T-helper 2 cell (primary cell): Measurements from ENCODE around the gene LRRC17.

Experiments used
- DNase-seq, 5 experiments: peaks; one replicate each; pipeline versions ENCODE4 v3.0.0 to v3.0.0-alpha.2; 2012 to 2022
- total RNA-seq, 2 donors: gene quantifications; one replicate each; lab custom pipeline; 2026; lab: John Stamatoyannopoulos, UW

LRRC17 gene, protein sequence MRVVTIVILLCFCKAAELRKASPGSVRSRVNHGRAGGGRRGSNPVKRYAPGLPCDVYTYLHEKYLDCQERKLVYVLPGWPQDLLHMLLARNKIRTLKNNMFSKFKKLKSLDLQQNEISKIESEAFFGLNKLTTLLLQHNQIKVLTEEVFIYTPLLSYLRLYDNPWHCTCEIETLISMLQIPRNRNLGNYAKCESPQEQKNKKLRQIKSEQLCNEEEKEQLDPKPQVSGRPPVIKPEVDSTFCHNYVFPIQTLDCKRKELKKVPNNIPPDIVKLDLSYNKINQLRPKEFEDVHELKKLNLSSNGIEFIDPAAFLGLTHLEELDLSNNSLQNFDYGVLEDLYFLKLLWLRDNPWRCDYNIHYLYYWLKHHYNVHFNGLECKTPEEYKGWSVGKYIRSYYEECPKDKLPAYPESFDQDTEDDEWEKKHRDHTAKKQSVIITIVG
- total RNA-seq, result 0.20 to 0.31 reads per million in 2 donors

DNA sequence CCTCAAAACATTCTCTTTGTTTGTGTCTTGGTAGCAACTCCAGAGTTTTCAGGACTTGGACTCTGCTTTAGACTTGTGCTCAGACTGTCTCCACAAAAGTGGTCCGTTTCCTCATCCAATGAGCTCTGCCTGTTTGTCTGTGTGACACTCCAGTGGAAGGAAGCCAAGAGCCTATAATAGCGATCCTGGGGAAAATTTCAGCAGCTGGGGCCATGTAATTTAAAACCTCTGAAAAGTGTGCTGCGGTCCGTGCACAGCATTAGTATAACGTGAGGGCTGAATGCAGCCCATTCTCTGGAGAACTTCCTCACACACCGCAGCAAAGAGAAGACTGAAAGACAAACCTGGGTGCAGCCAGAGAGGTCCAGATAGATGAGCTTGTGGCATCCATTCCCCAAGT, at the start of gene LRRC17:
TSS of gene LRRC17 (plus strand) at position 259 of the 400 bp plus-strand sequence. CDS start 20,914 bp downstream, outside the sequence.
- no peak for DNase-seq

DNA sequence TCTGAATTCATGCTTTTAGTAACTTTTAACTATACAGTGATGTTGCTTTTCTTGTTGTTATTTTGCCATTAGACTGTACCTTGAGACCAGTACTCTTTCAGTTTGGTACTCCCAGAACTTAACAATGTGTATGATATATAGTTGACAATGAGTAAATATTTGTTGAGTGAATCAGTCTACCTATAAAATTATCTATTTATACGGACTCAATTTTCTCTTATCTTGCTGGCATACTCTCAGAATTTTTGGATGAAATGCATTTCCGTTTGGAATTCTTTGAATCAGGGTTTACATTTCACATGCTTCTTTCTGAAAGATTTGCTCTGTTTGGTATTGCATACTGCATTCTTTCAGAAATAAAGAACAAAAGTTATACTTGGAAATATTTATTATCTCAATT, 47.8 kb upstream of the LRRC17 start:
- no peak for DNase-seq

DNA sequence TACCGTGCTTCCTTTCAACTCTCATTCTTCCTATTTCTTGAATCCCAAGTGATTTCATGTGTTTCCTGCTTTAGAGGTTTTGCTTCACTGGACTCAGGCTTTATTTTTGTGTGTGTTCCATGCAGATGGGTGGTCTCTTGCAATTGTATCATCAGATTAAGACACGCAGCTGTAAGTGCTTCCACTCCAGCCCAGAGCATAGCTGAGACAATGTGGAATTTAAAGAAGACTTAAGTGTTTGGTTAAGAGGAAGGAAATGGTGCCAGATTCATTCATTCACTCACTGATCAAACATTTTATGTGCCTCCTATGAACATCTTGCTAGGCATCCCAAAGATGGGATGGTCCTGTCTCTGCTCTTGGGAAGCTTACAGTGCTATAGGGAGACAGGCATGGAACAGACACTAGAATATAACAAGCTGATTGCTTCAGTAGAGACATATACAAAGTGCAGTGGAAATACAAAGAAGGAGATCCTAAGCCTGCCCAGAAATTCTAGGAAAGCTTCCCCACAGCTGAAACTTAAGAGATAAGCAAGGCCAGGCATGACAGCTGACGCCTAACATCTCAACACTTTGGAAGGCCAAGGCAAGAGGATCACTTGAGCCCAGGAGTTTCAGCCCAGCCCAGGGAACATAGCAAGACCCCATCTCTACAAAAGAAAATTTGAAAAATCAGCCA, 46.1 kb upstream of the LRRC17 start:
- no peak for DNase-seq

DNA sequence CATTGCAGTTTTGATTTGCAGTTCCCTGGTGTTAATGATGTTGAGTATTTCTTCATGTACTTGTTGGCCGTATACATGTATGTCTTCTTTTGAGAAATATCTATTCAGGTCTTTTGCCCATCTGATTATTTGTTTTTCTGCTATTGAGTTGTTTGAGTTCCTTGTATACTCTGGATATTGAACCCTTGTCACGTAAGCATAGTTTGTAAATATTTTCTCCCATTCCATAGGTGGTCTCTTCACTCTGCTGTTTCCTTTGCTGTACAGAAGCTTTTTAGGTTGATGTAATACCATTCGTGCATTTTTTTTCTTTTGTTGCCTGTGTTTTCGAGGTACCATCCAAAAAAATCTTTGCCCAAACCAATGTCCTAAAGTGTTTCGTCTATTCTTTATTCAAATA, 43.6 kb upstream of the LRRC17 start:
- no peak for DNase-seq

DNA sequence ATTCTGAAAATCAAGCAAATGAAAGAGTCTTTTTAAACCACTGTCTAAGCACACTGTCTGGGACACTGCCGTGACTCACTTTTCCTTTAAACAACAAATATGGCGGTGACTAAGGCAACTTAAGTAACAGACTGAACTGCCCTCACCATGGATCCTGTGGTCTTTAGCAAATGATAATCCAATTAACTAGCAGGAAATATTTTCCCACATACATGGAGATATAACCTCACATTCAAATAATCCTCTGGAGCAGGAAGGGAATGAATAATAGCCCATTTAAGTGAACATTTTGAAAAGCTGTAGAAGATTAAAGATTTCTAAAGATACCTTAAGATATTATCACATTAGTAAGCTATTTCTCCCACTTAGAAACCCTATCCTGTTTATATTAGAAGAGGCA, 40.3 kb upstream of the LRRC17 start:
- no peak for DNase-seq

DNA sequence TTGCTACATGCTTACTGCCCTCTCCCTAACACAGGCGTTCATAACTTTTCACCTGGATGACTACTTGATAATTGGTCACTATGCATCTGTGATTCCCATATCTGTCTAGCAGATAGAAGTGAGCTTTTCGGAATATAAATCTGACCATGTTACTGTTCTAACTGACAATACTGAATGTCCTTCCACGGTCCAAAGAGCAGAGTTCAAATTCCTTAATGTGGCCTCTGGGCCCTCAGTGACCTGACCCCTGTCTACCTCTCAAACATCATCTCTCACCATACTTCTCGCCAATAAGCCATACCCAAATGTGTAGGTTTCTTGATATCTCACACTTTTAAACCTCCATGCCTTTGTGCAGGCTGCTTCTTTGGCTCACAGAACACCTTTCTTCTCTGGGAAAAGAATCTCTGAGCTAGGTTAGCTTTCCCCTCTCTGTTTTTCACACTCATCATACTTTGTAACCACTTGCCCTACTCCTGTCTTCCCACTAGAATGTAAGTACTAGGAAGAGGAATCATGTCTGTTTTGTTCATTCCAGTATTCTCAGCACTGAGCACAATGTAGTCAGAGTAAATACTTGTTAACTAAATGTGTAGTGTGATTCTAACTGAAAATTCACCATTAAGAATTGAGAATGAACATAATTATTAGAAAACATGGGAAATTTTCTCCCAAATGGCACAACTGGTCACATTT, 39.2 kb upstream of the LRRC17 start:
- no peak for DNase-seq

DNA sequence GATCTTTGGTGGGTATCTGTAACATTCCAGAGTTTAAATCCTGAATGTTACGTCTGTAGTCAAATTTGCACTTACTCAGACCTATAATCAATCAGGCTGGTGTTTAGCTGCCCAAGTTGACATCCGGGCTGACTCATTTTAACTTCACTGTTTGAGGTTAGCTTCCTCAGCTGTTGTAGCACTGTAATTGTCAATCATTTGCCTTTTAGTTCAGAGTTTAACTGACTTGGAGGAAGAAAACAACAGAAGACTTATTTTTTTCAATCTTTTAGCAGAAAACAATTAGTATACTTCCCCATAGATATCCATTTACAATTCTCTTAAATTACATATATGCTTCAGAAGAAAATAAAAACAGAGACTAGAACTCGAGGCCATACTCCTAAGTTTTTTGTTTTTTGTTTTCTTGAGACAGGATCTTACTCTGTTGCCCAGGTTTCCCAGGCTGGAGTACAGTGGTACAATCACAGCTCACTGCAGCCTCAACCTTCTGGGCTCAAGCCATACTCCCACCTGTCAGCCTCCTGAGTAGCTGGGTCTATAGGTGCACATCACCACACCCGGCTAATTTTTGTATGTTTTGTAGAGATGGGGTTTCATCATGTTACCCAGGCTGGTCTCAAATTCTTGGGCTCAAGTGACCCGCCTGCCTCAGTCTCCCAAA, 38.5 kb upstream of the LRRC17 start:
- DNase-seq, result peak in 1 of 5 experiments; percentile 91

DNA sequence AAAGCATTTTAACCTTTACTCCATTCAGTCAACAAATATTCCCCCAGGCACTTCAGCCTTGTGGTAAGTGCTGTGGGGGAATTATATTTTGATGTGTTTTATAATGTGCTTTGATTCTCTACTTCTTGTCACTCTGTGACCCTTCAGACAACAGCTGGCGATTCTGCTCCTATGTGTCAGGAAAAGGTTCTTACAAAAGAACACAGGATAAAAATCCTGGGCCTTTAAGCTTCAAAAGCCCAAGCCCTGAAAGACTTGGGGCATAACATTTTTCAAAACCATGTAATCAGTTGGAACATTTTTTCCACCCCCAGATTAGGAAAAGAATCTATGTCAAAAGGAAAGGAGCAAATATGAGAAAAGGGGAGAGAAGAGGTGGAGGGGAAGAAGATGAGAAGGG, 37.8 kb upstream of the LRRC17 start:
- DNase-seq, result no peak

DNA sequence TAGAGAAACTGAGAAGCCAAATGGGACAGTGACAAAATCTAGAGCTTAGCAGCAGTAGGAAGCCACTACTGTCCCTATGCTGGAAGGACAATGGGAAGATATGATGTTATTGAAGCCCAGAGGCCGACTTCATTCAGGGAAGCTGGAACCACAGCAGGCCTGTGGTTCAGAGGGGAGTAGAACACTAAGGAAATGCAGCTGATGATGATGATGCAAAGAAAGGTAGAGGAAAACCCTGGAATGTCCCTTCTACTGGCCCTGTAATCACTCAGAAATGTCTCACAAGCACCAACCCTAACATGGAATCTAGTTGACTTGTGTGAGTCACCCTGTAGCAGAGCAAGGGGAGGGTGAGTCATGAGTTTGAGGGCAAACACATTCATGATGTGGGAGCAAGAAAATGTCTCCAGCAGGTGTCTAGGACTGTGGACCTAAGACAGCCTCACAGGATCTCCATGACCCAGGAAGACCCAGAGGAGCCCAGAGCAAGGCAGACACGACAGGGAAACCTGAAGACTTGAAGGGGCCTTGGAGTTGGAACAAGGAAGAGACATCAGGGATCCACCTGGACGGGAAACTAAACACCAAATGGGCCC, 37.0 kb upstream of the LRRC17 start:
- peak in 1 of 5 experiments; percentile 30 for DNase-seq

DNA sequence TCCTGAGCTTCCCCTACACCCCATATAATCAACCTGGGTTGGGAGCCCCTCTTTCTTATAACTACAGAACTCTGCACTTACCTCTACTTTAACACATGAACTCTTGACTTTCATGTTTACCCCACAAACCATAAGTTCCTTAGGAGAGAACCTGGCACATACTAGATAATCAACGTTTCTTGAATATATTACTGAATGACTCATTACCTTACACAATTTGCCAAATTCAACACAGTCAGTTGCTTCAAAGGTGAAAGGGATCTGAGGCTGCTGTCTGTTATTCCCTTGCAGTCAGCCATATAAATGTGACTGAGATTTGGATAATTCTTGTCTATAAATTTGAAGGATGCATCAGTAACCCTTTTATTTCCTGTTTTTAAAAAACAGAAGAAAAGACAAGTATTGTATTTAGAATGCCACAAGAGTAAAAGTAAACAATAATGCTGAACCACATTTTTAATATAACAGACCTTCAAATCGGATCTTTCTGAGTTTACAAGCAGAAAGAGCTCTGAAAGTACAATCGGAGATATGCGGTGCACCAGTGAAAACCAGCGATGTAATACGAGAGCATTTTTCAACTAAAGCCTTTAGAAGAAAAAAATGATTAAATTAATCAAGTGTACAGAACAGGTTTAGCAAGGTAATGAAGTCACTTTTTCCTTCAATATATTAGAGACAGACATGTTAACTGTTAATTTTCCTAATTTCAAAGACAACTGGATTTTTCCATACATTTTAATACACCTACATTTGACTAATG, 29.5 kb upstream of the LRRC17 start:
- DNase-seq, result peak in 1 of 5 experiments; percentile 10

DNA sequence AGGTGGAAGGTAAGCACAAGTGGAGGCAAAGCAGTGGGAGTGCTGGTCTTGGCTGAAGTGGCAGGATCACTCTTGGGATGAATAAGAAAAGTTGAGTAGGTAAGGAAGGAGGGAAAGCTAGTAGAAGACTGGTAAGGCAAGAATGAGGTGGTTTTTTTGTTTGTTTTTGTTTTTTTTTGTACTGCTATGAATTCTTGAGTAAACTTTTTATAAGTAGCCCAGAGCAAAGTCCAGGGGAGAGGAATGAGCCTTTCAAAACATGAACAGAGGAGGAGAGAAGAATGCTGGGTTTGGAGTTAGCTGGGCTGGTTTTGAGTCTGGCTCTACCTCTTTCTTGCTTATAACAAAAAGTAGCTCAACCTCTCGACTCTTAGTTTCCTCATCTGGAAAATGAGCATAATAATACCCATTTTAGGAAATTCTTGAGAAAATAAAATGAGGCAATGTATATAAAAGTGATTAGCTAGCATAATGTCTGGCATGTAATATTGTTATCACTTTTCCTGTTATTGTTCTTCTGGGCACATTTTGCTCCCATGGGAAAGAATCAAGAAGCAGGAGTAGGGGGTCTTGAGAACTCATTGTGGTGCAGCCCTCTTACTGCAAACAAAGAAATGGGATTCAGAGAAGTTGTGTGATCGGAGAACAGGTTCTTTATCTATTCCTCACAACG, 24.1 kb upstream of the LRRC17 start:
- no peak for DNase-seq

DNA sequence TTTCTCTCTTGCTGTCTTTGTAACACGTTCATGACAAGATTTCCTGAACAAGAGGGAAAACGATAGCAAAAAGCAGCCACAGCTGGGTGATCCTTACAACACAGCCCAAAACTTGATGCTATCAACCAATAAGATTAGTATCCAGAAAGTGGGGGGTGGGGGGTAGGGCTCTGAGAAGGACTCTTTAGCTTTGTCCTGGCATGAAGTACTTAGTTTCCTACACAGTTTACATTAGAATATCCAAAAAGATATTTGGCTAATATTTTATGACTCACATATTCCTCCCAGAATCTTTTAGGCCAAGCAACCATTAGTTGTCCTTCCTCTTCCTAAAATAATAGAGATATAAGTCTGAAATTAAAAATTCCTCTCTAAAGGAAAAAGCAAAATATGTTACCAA, 22.9 kb upstream of the LRRC17 start:
- no peak for DNase-seq

DNA sequence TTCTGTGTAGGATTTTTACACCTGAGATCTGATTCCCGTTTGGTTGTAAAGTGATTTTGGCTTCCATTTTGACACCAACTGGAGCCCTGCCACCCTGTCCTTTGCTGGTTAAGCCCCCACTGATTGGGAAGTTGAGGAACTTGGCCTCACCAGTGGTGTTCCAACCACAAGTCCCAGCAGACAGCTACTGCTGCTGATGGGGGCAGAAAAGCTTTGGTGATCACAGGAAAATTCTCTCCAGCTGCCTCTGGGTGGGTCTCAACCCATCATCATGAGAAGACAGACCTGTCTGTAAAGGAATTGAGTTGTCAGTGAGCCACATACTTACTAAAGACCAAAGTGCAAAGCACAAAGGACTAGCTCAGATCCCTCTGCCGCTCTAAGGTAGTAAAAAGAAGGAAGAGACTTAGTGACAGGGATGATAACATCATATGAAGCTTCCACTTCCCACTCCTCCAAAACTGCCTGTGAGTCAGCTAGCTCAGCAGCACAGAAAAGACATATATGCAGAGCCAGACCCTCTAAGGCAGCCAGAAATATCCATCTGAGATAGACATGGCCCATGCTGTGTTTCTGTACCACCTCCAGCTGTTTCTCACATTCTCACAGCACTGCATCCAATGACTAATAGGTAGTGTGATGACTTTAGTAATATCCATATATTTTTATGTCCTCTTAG, 22.4 kb upstream of the LRRC17 start:
- DNase-seq, result no peak

DNA sequence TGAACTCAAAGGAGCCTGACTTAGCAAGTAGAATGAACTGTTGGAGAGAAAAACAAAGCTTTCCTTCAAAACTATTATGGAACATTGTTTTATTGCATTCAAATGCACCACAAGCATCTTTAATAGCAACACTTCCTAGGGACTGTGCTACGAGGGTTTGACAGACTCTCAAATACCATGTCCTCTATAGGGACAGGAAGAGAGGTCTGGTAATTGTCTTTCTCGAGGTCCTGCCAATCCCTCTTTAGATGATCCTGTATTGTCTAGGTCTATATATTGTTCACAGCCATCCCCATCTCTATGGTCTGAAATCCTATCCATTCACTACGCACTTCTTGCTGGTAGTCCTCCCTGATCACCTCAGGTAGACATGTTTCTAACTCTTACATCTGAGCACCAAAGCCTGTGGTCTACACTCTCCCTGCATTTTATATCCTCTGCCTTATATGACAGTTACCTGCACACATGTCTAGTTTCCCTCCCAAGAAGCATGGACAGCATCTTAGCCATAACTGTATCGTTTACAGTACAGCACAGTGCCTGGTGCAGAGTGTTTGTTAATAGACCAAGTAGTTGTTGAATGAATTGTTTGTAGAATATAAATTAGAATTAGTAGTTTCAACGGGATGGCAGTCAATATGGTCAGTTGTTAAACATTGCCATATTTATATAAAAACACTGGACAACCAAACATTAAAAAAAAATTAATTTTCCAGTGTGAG, 21.7 kb upstream of the LRRC17 start:
- DNase-seq, result no peak

DNA sequence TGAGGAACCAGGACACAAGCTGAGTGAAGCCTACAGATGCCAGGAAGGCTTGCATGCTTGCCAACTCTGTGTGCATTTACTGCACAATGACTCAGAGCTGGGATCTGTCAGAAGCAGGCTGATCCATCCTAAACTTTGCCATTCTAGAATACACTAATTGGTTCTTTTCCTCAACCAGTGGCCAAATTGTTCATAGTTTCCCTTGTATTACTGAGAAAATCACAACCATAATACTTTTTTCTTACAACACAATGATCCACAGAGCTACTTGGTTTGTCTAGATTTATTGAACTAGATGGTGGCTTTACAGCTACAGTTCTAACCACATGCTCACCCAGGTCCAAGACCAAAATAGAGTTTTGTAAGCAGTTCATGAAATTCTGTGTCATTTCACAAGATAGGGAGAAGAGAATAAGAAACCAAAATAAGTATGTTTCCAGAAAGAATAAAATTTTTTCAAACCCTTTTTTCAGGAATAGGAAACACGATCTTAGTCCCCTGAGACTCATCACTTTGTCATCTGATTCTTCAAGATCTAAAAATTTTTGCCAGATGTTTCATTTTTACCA, 21.0 kb upstream of the LRRC17 start:
- DNase-seq, result no peak

DNA sequence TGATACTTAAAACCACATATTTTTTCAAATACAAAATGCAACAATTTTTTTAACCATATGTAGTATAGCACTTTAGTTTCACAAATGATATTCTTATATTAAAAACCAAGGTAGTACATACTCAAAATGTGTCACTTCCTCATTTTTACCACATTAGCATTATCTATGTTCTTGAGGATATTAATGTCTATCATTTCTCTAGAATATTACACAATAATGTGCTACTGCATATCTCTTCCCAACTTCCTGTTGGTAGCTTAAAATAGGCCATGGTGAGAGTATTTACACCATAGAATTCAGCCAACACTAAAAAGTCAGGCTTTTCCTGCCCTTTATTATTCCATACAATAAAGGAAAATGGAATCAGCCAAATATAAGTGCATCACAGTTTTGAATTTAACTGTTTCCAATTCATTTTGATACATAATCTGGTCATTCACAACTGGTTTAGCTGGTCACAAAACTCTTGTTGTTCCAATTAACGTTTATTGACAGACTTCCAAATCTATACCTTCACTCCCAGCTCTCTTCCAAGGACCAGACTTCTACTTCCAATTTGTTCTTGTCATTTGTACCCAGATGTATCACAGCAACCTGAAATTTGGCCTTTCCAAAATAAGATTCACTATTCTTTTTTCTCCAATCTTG, 20.0 kb upstream of the LRRC17 start:
- no peak for DNase-seq

DNA sequence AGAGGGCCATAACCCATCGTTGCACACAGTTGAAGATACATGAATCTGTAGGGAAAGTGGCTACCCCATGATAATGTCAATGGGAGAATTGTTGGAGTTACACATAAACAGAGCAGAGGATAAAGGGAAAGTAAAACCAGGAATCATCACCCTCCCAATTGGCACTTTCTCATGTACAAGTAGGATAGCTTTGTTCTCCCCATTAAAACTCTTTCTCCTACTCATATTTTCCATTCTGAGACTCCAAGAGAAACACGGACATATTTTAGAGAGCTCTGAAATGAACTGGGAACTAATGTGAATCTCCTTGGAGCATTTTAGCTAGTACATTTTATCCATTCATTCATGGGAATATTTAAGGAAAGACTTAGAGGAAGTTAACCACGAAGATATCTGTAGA, 17.2 kb upstream of the LRRC17 start:
- DNase-seq, result no peak

DNA sequence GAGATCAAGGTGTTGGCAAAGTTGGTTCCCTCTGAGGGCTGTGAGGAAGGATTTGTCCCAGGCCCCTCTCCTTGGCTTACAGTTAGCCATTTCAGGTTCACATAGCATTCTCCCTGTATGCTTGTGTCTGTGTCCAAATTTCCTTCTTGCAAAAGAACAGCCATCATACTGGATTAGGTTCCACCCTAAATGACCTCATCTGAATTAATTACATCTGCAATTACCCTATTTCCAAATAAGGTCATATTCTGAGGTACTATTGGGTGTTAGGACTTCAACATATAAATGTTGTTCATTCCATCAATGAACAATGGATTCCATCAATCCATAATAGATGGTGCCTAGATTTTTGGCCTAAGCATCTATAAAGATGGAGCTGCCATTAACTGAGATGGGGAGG, 16.2 kb upstream of the LRRC17 start:
- DNase-seq, result no peak

DNA sequence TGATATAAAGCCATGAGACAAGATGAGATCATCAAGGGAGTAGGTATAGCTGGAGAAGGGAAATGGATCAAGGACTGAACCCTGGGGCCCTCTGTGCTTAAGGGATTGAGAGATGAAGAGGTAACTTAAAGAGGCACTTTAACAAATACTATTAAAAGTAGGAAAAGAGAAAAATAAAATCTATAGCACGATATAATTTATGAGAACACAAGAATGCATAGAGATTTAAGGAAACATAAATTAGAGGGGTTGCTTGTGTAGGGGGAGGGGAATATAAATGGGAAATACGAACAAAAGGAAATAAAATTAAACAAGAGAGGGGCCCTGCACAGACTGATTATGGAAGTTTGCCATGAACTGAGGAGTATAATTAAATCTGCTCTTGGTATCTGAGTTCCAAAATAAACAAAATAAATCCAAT, 15.6 kb upstream of the LRRC17 start:
- DNase-seq, result no peak
